Measurements from ENCODE around the gene BARD1.

- TF ChIP-seq CTCF (IDR thresholded peaks at IDR 0.05) = no peak
- TF ChIP-seq EZH2 (IDR thresholded peaks at IDR 0.05; ENCODE audit: borderline replicate concordance, insufficient read depth, low read depth, low read length, poor library complexity, severe bottlenecking) = no peak
These were observed 7.6 kb downstream of the BARD1 start for GRCh38 chr2:214801768-214802397.
